Epithelial cell of prostate (primary cell): ENCODE data around the gene ARMC8.
"Not testable (repeated sequence)": the region's sequence is repeated elsewhere in the genome, so short reads cannot be mapped to it uniquely, and the experiment has no call there.

Experiments used
- DNase-seq: peaks from one replicate; pipeline ENCODE4 v3.0.0-alpha.2; 2011; ENCODE audit warnings: low read depth, low spot score
- H3K27ac ChIP-seq: fragments of 450-650 bp; 2 replicates; pipeline ENCODE4 v1.5.1; 2017; ENCODE audit warnings: mild to moderate bottlenecking

The ARMC8 gene

DNA sequence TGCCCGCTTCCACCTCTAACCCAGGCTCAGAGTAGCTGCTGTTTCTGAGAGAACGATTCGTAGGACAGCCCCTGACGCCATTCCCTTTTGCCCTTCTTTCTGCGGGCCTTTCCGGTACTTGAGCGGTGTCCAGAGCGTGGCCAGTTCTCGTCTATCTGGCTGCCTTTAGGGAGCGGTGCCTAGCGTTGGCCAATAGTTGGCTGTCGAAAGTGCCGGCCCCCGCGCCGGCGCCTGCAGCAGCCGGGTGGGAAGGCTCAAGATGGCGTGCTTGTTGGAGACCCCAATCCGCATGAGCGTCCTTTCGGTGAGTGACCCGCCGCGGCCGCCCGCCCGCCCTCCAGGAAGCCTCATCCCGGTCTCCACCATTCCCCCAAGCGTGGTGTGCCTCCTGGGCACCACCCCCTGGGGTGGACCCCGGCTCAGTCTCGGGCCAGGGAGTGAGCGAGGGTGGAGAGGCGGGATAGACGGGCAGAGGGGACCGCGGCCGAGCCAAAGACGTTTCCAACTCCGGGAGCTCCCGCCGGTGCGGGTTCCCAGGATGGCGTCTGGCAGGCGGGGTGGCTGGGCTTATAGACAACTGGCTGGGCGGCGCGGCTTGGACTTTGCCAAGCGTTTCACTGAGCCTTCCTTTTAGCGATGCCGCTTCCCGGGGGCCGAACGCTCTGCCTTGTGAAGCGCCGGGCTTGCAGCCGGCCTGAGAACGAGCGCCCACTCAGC lies at the start of gene ARMC8:
ARMC8 (plus strand) TSS at position 6 of the 717 bp plus-strand sequence; CDS start at position 260, 254 bp downstream.
- no peak for DNase-seq
- H3K27ac ChIP-seq = peak within 1 kb of the TSS; percentile 82

DNA sequence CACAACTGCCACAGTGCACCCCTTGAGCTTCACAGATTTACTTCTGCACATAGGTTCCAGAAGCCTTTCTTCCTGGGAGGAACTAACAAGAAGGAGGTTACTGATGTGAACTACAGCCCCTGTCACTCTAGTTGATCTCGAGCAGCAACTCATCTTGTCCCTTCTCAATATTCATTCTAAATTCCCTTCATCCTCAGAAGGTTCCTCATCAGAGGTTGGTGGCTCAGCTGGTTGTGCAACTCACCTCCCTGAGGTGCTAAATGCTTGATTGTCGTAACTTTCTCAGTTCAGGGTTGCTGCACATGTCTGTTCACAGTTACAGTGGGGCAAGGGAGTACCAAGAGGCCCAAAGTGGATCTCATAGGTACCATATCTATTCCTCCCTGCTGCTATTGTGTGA lies 49.2 kb upstream of the ARMC8 start:
- DNase-seq = no peak
- no peak overlapping the region for H3K27ac ChIP-seq

DNA sequence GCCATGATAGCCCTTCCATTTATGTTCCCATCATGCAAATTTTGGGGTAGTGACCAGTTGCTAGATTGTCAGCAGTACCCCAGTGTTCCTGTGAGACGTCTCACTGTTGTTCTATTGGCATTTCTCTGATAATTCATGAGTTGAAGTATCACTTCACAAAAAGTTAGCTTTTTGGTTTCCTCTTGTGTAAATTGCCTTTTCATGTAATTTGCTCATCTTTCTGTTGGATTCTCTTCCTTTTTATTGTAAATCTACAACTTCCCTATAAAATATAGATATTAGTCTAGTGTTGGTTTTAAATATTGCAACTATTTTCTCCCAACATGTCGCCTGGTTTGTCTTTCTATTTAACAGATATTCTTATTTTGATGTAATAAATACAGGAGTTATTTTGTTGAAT lies 47.4 kb upstream of the ARMC8 start:
- H3K27ac ChIP-seq = no peak overlapping the region
- DNase-seq = no peak

- DNase-seq = no peak
- H3K27ac ChIP-seq = no peak overlapping the region
Measured at GRCh38 chr3:138140940-138141339, 46.2 kb upstream of the ARMC8 start.

DNA sequence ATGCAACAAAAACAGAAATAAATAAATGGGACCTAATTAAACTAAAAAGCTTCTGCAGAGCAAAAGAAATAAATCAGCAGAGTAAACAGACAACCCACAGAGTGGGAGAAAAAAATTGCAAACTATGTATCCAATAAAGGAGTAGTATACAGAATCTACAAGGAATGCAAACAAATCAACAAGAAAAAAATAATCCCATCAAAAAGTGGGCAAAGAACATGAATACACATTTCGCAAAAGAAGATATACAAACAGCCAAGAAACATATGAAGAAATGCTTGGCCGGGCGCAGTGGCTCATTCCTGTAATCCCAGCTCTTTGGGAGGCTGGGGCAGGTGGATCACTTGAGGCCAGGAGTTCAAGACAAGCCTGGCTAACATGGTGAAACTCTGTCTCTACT lies 44.9 kb upstream of the ARMC8 start:
- not testable (repeated sequence) for H3K27ac ChIP-seq, DNase-seq

DNA sequence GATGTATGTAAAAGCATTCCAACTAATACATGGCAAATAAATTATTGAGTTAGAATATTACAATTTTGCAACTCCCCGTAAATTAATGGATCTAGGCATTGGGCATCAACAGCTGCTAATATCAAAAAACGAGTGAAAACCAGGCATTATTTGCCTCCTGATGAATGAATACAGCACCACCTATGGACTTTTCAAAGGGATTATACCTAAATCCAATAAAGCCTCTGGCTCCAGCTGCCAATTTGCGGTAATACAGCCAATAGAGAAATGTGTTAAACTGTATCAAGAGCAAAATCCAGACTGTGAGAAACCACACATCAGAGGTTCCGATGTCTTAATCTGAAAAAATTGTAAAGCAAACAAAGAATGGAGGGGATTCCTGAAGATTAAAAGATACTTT lies 38.6 kb upstream of the ARMC8 start:
- no peak overlapping the region for H3K27ac ChIP-seq
- DNase-seq = no peak

DNA sequence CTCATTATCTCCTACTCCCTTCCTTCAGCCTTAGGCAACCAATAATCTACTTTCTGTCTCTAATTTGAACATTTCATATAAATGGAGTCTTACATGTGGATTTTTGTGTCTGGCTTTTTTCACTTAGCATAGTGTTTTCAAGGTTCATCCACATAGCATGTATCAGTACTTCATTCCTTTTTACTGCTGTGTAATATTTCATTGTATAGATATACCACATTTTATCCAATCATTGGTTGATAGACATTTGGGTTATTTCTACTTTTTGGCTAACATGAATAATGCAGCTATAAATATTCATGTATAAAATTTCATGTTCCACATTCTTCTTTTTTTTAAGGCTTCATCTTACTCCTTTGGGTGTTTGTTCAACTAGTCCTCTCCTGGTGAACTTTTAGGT lies 32.6 kb upstream of the ARMC8 start:
- no peak for DNase-seq
- H3K27ac ChIP-seq = no peak overlapping the region

- no peak for DNase-seq
Measured at GRCh38 chr3:138157743-138158142, 29.4 kb upstream of the ARMC8 start.

GRCh38 chr3:138165061-138165460 lies 22.0 kb upstream of the ARMC8 start:
- no peak for DNase-seq

More at GRCh38 chr3:138157743-138158142, 29.4 kb upstream of the ARMC8 start:
- H3K27ac ChIP-seq = no peak overlapping the region

GRCh38 chr3:138172625-138173024 lies 14.5 kb upstream of the ARMC8 start:
- H3K27ac ChIP-seq = no peak overlapping the region
- DNase-seq = no peak

More at GRCh38 chr3:138165061-138165460, 22.0 kb upstream of the ARMC8 start:
- H3K27ac ChIP-seq = no peak overlapping the region

DNA sequence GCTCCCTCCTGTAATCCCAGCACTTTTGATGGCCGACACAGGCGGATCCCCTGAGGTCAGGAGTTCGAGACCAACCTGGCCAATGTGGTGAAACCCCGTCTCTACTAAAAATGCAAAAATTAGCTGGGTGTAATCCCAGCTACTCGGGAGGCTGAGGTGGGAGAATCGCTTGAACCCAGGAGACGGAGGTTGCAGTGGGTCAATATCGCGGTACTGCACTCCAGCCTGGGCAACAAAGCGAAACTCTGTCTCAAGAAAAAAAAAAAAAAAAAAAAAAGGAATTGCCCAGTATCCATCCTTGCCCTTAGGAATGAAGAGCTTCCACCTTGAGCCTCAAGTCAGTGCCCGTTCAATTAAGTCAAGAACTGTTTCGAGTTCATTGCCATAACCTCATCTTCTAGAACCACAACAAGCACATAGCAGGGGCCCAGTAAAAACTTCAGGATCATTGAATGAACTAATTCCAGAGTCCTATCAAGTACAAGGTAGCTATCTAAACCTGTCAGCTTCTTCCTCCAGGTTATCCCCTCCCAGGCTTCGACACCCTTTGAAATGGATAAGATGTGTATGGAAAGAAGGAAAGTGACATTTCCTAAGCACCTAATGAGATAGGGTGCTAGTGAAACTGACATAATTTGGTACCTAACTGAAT lies 13.2 kb upstream of the ARMC8 start:
- DNase-seq = no peak
- peak overlapping the region; percentile 68 for H3K27ac ChIP-seq

DNA sequence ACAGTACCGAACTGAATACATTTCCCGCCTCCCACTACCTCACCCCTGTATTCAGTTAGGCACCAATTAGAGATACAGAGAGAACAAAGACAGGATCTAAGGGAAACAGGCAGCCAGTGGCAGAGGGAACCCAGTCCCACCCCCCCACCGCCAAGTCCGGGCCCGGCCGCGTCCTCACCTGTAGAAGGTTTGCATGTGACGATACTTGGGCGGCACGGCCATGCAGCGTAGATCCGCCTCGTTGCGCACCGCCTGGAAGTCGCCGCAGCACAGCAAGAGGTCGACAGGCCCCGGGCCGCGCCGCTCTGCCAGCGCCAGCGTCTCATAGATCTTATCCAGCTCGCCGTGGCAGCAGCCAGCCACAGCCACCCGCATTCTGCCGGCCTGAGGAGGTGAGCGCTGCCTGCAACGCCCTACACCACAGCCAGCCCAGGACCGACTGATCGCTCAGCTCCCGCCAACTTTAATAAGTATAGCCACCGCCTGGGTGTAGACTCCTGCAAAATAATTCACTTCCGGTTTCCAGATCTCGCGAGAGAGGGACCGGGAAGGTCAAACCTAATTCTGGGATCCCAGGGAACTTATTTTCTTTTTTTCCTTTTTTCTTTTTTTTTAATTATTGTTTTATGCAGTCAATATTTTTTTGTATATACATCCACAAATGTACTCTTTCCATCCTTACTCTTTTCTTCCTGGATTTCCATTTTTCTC lies 12.5 kb upstream of the ARMC8 start, which contains the start of gene DBR1:
DBR1 (minus strand) TSS at position 501 of the 711 bp plus-strand sequence; CDS start at position 375, 126 bp downstream.
- peak within 1 kb of the TSS; percentile 68 for H3K27ac ChIP-seq
- peak; percentile 34 for DNase-seq

DNA sequence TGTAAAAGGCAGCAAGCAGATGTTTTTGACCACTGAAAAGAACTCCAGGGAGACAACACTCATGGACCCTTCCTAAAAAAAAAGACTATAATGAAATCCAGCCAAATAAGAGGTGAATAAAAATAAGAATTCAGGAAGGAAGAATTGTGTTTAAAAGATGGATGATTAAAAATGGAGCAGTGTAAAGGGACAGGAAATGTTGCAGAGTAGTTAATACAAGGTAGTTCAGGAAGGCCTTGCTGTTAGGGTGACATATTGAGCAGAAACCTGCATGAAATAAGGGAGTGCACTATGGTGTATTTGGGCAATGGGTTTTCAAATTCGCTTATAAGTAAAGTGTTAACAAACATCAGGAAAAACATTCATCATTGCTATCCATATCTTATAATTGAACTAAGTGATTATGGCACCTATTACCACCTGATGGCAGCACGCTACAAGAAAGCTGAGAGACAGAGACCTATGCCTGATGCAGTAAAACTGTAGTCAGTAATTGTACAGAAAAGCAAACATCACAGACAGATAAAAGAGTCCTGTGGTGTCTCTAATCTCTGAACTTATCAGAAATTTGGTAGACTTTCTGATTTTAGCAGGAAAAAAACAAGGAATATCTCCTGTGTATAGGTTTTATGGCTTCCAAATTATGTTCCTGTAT lies 6.6 kb upstream of the ARMC8 start:
- no peak for DNase-seq
- H3K27ac ChIP-seq = no peak overlapping the region

GRCh38 chr3:138184994-138185393 lies 2.1 kb upstream of the ARMC8 start:
- no peak overlapping the region for H3K27ac ChIP-seq
- no peak for DNase-seq

DNA sequence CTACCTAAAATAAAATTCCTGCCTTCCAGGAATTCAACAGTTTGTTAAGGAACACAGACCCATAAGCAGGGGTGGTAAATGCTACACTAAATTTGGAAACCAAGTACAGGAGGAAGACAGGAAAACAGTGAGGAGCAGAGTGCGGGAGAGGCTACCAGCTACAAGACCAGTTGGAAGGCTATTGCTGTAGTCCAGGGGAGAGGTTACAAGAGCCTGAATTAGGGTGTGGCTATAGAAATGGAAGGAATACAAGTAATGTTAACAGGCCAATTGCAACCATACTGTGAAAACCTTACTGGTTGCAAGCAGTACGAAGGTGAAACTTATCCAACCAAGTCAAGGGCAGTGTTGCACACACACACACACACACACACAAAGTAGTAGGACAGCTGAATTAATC lies 880 bp upstream of the ARMC8 start:
- peak overlapping the region; percentile 82 for H3K27ac ChIP-seq
- no peak for DNase-seq

DNA sequence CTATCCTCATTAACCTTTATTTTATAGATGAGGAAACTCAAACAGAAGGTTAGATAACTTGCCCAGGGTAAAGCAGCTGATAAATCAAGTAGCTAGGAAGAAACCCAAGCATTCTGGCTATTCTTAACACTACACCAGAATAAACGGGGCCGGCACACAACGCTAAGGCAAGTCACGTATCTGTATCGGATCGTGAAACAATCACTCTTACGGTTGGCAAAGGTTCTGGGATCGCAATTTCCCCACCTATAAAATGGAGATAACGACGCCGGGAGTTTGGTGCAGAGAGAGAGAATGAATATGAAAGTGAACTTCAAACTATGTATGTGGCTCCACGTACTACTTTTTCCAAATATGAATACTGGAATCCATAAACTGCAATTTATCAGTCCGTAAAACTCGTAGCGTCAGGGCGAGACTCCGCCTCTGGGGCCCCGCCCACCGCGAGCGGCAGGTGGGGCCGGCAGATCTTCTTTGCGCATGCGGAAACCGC lies 252 bp upstream of the ARMC8 start:
- DNase-seq = no peak
- H3K27ac ChIP-seq = peak overlapping the region; percentile 82

- no peak for DNase-seq
- H3K27ac ChIP-seq = peak overlapping the region; percentile 82
Measured at GRCh38 chr3:138188013-138188730, 1.1 kb downstream of the ARMC8 start.

DNA sequence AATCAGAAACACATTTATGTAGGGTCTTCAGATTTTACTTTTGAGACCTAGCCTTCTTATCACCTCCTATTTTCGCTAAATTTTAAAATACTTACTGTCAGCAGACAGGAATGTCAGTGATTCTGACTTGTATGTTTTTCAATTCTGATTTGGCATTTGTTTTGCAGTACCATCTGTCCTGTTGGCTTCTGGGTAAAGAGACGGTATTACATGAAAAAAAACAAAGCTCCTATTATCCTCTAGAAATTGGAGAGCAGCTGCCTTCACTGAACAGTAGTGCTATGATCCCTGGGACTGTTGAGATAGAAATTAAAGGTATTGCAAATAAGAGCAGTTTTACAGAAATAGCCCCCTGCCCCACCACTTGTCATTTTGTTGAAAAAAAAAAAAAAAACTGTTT lies 8.4 kb downstream of the ARMC8 start:
- DNase-seq = no peak
- peak overlapping the region; percentile 42 for H3K27ac ChIP-seq

GRCh38 chr3:138196023-138196422 lies 8.9 kb downstream of the ARMC8 start:
- peak overlapping the region; percentile 42 for H3K27ac ChIP-seq
- DNase-seq = no peak

DNA sequence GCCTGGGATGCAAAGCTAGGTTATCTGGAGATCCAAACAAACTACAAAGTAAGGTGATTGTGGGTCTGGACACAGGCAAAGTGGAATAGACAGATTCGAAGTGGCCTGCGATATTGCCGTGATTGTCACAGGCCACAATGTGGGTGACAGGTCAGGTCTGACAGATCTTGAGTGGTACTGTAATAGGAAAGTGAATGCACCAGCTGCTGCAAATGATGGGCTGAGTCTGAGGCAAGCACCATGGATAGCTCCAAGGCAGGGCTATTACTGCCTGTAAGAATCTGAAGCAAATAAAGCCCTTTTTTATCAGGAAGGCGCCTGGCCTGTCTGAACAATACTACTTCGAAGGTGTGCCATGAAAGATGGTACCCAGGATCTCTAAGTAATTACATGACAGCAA lies 10.0 kb downstream of the ARMC8 start:
- no peak for DNase-seq
- no peak overlapping the region for H3K27ac ChIP-seq
